WTC11 (cell line): ENCODE measurements around the gene WNT11. TPM values are rescaled to one million over a fixed set of nuclear protein-coding genes. Genes with fewer than 3 reads are reported as not detected.

Experiments used
- ATAC-seq: fragments of 200-7000 bp; cut with Tn5 transposase; 2 replicates; pipeline ENCODE4 v1.10.0; 2021; ENCODE audit warnings: mild to moderate bottlenecking, moderate library complexity
- CTCF ChIA-PET: fragments of 300-600 bp; sonication (Branson Sonifier 250); formaldehyde crosslinking; loops from one replicate; lab custom pipeline; 2021; ENCODE audit warnings: antibody characterized with exemption; lab: Charles Lee
- POLR2A ChIA-PET: fragments of 350-600 bp; sonication (Branson Sonifier 250); formaldehyde crosslinking; loops from one replicate; lab custom pipeline; 2021; ENCODE audit warnings: antibody characterized with exemption; lab: Charles Lee
- DNase-seq: peaks from one replicate; pipeline ENCODE4 v3.0.0; 2021; ENCODE audit warnings: low spot score
- H3K27ac Mint-ChIP-seq: 2 replicates; pipeline ENCODE4 v1.8.0; 2021; ENCODE audit warnings: mixed read lengths
- H3K27me3 Mint-ChIP-seq: 2 replicates; pipeline ENCODE4 v1.8.0; 2021; ENCODE audit warnings: low read depth, mild to moderate bottlenecking, moderate library complexity, mixed read lengths
- H3K36me3 Mint-ChIP-seq: 2 replicates; pipeline ENCODE4 v1.8.0; 2021; ENCODE audit warnings: mixed read lengths
- H3K4me1 Mint-ChIP-seq: 2 replicates; pipeline ENCODE4 v1.8.0; 2022; ENCODE audit warnings: mixed read lengths
- H3K4me3 Mint-ChIP-seq: 2 replicates; pipeline ENCODE4 v1.8.0; 2021; ENCODE audit warnings: mild to moderate bottlenecking, moderate library complexity, mixed read lengths
- H3K9me3 Mint-ChIP-seq: 2 replicates; pipeline ENCODE4 v1.8.0; 2021; ENCODE audit warnings: mixed read lengths
- AFF4 ChIP-seq: sonication (generic); formaldehyde crosslinking; IDR thresholded peaks from 2 replicates; pipeline ENCODE4 v1.8.1; 2023; ENCODE audit warnings: mild to moderate bottlenecking, missing genetic modification reagents, borderline replicate concordance
- ATF1 ChIP-seq: sonication (generic); formaldehyde crosslinking; IDR thresholded peaks from 2 replicates; pipeline ENCODE4 v1.8.1; 2023; ENCODE audit warnings: mild to moderate bottlenecking, moderate library complexity, missing genetic modification reagents
- ATF6 ChIP-seq: sonication (generic); formaldehyde crosslinking; IDR thresholded peaks from 2 replicates; pipeline ENCODE4 v1.8.1; 2023; ENCODE audit warnings: mild to moderate bottlenecking, missing genetic modification reagents
- E2F4 ChIP-seq: sonication (generic); formaldehyde crosslinking; IDR thresholded peaks from 2 replicates; pipeline ENCODE4 v1.8.1; 2022; ENCODE audit warnings: low read depth, mild to moderate bottlenecking, moderate library complexity, missing genetic modification reagents, borderline replicate concordance
- GTF2I ChIP-seq: fragments of 250-450 bp; sonication (Bioruptor Pico); conservative IDR thresholded peaks from 2 replicates; pipeline ENCODE4 v1.4.0; 2021; ENCODE audit warnings: mild to moderate bottlenecking
- MLX ChIP-seq: sonication (generic); formaldehyde crosslinking; IDR thresholded peaks from 2 replicates; pipeline ENCODE4 v1.8.1; 2023; ENCODE audit warnings: mild to moderate bottlenecking, missing genetic modification reagents, moderate library complexity
- SP1 ChIP-seq: sonication (generic); formaldehyde crosslinking; conservative IDR thresholded peaks from 2 replicates; pipeline ENCODE4 v1.8.1; 2022; ENCODE audit warnings: missing genetic modification reagents
- ZBTB21 ChIP-seq: sonication (generic); formaldehyde crosslinking; IDR thresholded peaks from 2 replicates; pipeline ENCODE4 v1.8.1; 2023; ENCODE audit warnings: mild to moderate bottlenecking, missing genetic modification reagents, borderline replicate concordance
- ZNF138 ChIP-seq: sonication (generic); formaldehyde crosslinking; conservative IDR thresholded peaks from 2 replicates; pipeline ENCODE4 v1.8.1; 2022; ENCODE audit warnings: mild to moderate bottlenecking, moderate library complexity, missing genetic modification reagents
- ZNF232 ChIP-seq: sonication (generic); formaldehyde crosslinking; IDR thresholded peaks from 2 replicates; pipeline ENCODE4 v1.8.0; 2022; ENCODE audit warnings: mild to moderate bottlenecking, missing genetic modification reagents
- ZNF512 ChIP-seq: sonication (generic); formaldehyde crosslinking; IDR thresholded peaks from 2 replicates; pipeline ENCODE4 v1.8.1; 2022; ENCODE audit warnings: missing genetic modification reagents, borderline replicate concordance
- total RNA-seq: library from RNA; stranded (reverse); gene quantifications from 3 replicates; pipeline ENCODE4 v1.2.3, GENCODE V29; 2021
- TF ChIP-seq, protein P1 (sequence below): sonication (generic); formaldehyde crosslinking; conservative IDR thresholded peaks from 2 replicates; pipeline ENCODE4 v1.8.1; 2022; ENCODE audit warnings: mild to moderate bottlenecking, missing genetic modification reagents
- TF ChIP-seq, protein P2 (sequence below): sonication (generic); formaldehyde crosslinking; conservative IDR thresholded peaks from 2 replicates; pipeline ENCODE4 v1.8.1; 2023; ENCODE audit warnings: mild to moderate bottlenecking, low read depth, missing genetic modification reagents, moderate library complexity
- TF ChIP-seq, protein P3 (sequence below): fragments of 250-450 bp; sonication (Bioruptor Pico); IDR thresholded peaks from 2 replicates; pipeline ENCODE4 v1.9.0; 2021; ENCODE audit warnings: moderate library complexity, mild to moderate bottlenecking, inconsistent platforms, borderline replicate concordance
- TF ChIP-seq, protein P4 (sequence below): fragments of 250-450 bp; sonication (Bioruptor Pico); IDR thresholded peaks from 2 replicates; pipeline ENCODE4 v1.9.0; 2021; ENCODE audit warnings: mild to moderate bottlenecking
- TF ChIP-seq, protein P5 (sequence below): fragments of 250-450 bp; sonication (Bioruptor Pico); IDR thresholded peaks from 2 replicates; pipeline ENCODE4 v1.8.0; 2021; ENCODE audit warnings: mild to moderate bottlenecking

Gene WNT11
- total RNA-seq, 1 experiment from 2014 or later, result 0.79 TPM

DNA sequence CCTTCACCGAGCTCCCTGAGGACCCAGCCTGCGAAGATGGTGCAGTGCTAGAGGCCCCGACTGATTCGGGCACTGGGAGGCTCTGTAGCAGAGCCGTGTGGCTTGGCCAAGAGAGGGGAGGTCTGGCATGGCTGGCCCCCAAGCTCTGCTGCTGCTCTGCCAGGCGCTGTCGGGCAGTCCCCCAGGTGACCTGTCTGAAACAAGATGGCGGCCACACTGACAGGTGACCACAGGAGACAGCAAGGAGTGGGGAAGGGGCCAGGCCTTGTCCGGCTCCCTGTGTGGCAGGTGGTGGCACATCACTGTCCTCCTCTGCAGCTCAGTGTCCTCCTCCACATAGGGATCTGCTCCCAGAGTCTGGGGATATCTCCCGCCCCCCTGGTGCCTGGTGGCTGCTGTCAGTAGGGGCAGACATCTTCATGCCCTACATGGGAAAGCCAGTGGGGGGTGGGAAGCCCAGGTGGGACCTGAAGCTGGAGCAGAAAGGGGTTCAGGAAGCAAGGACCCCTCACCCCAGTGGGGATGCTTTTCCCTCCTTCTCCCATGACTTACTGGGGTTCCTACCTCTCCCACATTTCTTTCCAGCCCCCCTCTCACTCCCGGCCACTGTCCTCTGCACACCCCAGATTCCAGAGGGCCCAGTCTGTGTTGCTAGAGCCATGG is 40.1 kb upstream of the WNT11 start (continued):
- TF ChIP-seq ATF1 (CRISPR knock-in tag), result no peak
- TF ChIP-seq ZNF138 (CRISPR knock-in tag), result no peak
- no peak for TF ChIP-seq ATF6 (CRISPR knock-in tag)
- TF ChIP-seq, protein P1, sequence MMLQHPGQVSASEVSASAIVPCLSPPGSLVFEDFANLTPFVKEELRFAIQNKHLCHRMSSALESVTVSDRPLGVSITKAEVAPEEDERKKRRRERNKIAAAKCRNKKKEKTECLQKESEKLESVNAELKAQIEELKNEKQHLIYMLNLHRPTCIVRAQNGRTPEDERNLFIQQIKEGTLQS, result no peak
- TF ChIP-seq SP1 (CRISPR knock-in tag), result no peak
- TF ChIP-seq, protein P2, sequence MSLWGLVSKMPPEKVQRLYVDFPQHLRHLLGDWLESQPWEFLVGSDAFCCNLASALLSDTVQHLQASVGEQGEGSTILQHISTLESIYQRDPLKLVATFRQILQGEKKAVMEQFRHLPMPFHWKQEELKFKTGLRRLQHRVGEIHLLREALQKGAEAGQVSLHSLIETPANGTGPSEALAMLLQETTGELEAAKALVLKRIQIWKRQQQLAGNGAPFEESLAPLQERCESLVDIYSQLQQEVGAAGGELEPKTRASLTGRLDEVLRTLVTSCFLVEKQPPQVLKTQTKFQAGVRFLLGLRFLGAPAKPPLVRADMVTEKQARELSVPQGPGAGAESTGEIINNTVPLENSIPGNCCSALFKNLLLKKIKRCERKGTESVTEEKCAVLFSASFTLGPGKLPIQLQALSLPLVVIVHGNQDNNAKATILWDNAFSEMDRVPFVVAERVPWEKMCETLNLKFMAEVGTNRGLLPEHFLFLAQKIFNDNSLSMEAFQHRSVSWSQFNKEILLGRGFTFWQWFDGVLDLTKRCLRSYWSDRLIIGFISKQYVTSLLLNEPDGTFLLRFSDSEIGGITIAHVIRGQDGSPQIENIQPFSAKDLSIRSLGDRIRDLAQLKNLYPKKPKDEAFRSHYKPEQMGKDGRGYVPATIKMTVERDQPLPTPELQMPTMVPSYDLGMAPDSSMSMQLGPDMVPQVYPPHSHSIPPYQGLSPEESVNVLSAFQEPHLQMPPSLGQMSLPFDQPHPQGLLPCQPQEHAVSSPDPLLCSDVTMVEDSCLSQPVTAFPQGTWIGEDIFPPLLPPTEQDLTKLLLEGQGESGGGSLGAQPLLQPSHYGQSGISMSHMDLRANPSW, result no peak
- TF ChIP-seq ZNF232 (CRISPR knock-in tag), result no peak
- TF ChIP-seq, protein P3, sequence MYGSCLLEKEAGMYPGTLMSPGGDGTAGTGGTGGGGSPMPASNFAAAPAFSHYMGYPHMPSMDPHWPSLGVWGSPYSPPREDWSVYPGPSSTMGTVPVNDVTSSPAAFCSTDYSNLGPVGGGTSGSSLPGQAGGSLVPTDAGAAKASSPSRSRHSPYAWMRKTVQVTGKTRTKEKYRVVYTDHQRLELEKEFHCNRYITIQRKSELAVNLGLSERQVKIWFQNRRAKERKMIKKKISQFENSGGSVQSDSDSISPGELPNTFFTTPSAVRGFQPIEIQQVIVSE (CRISPR knock-in tag), result no peak
- TF ChIP-seq, all 79 proteins: peak for 0

GRCh38 chr11:76245720-76246119 is 39.4 kb upstream of the WNT11 start:
- Mint-ChIP-seq H3K4me1 (peaks cover 21% of the 10 kb centered on the region), H3K27ac (no peak overlapping the region), H3K27me3 (peaks cover 32% of the 10 kb centered on the region), H3K36me3 (no peaks in the 10 kb centered on the region), H3K9me3 (no peaks in the 10 kb centered on the region), H3K4me3 (no peak overlapping the region)
- DNase-seq, result no peak
- POLR2A ChIA-PET, result no interaction called here
- ATAC-seq, result no peak
- CTCF ChIA-PET, result interaction anchor here (4.2 kb wide), 1 partner anchor 37 kb away, joined by 41 read pairs; no protein-coding TSS in a partner anchor
- TF ChIP-seq, protein P4, sequence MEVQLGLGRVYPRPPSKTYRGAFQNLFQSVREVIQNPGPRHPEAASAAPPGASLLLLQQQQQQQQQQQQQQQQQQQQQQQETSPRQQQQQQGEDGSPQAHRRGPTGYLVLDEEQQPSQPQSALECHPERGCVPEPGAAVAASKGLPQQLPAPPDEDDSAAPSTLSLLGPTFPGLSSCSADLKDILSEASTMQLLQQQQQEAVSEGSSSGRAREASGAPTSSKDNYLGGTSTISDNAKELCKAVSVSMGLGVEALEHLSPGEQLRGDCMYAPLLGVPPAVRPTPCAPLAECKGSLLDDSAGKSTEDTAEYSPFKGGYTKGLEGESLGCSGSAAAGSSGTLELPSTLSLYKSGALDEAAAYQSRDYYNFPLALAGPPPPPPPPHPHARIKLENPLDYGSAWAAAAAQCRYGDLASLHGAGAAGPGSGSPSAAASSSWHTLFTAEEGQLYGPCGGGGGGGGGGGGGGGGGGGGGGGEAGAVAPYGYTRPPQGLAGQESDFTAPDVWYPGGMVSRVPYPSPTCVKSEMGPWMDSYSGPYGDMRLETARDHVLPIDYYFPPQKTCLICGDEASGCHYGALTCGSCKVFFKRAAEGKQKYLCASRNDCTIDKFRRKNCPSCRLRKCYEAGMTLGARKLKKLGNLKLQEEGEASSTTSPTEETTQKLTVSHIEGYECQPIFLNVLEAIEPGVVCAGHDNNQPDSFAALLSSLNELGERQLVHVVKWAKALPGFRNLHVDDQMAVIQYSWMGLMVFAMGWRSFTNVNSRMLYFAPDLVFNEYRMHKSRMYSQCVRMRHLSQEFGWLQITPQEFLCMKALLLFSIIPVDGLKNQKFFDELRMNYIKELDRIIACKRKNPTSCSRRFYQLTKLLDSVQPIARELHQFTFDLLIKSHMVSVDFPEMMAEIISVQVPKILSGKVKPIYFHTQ (CRISPR knock-in tag), result no peak
- TF ChIP-seq E2F4 (CRISPR knock-in tag) (no peak), ZBTB21 (no peak), ZNF512 (CRISPR knock-in tag) (no peak), AFF4 (no peak), GTF2I (CRISPR knock-in tag) (no peak), MLX (CRISPR knock-in tag) (no peak)
- TF ChIP-seq, protein P5, sequence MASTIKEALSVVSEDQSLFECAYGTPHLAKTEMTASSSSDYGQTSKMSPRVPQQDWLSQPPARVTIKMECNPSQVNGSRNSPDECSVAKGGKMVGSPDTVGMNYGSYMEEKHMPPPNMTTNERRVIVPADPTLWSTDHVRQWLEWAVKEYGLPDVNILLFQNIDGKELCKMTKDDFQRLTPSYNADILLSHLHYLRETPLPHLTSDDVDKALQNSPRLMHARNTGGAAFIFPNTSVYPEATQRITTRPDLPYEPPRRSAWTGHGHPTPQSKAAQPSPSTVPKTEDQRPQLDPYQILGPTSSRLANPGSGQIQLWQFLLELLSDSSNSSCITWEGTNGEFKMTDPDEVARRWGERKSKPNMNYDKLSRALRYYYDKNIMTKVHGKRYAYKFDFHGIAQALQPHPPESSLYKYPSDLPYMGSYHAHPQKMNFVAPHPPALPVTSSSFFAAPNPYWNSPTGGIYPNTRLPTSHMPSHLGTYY (CRISPR knock-in tag), result no peak
